IPS DF 19.7 (cell line): Measurements from ENCODE around the gene MATN1.

Experiments
- DNase-seq: peaks from one replicate; pipeline ENCODE4 v3.0.0-alpha.2; 2013; ENCODE audit warnings: low read depth, low spot score

The MATN1 gene

DNA sequence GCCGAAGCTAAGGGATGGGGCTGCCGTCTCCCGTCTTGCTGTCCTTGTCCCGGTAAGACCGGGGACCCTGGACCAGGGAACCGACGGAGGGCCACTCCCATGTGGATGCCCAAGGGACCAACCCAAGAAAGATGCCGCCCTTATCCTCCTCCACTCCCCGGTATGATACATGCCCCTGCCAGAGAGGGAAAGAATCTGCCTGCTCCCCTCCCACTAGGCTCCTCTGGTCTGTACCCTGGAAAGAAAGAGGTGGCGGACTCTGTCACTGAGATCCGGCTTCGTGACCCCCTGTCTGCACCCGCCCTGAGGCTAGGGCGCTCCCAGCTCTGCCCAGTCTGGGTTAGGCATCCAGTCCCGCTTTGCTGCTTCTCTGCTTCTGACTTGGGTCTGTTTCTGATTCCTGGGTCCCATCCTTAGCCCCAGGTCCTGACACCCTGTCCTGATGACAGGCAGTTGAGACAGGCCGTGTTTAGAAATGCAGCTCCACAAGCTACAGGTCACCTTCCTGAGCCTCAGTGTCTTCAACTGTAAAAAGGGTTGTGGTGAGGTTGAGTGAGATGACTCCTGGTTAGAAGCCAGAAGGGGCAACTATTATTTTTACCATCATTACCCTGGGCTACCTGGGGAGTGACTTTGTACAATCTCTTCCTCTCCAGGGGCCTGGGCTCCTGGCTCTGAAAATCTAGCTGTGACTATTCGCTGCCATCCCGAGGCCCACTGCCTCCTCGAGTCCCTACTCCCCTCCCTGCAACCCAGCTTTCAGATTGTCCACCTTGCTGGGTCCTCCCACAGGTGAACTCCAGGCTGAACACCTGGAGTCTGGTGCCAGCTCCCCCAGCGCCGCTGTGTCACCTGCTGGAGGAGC is 3.7 kb downstream of the MATN1 start:
- DNase-seq = no peak

DNA sequence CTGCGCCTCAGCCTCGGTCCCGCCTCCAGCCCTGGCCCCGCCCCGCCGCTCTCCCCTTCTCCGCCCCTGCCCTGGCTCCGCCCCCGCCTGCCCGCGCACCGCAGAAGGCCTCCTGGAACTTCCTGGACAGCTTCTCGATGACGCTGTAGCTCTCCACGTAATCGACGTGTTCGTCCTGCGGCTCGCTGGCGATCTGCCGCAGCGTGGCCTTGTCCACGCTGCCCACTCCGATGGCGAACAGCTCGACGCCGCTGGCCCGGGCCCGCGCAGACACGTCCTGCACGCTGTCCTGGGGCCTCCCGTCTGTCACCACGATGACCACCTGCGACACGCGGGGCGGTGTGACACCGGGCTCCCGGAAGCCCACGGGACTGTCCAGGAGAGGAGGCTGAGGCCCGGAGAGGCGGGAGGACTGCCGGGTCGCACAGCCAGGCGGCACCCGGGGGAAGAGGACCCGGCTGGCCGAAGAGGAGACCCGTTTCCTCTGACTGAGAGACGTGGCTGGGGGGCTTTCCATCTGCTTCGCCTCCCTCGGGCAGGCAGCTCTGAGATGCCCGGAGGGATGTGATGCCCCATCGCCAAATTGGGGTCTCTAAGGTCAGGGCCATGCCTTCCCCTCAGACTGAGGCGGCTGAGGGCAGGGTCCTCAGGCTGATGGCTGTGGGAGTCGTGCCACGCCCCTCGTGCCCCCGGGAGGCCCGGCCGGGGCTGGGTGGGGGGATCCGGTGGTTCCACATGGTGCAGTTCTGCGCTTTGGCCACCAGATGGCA is 4.6 kb downstream of the MATN1 start:
- no peak for DNase-seq

DNA sequence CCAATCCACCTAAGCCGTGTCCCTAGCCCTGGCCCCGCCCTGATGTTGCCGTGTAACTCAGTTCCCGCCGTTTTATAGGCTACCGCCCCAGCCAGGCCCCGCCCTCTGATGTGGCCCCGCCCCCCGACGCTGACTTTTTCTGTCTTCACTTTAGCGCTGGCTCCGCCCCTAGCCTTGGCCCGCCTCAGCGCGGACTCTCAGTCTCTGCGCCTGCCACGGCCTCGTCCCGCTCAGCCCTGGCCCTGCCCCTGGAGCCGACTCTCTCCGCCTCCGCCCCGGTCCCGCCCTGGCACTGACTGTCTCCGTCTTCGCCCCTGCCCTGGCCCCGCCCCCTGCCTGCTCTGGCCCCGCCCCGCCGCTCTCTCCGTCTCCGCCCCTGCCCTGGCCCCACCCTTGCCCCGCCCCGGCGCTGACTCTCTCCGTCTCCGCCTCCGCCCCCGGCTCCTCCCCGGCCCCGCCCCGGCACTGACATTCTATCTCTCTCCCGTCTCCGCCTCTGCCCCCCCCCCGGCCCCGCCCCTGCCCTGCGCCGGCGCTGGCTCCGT is 5.2 kb downstream of the MATN1 start:
- DNase-seq = no peak

DNA sequence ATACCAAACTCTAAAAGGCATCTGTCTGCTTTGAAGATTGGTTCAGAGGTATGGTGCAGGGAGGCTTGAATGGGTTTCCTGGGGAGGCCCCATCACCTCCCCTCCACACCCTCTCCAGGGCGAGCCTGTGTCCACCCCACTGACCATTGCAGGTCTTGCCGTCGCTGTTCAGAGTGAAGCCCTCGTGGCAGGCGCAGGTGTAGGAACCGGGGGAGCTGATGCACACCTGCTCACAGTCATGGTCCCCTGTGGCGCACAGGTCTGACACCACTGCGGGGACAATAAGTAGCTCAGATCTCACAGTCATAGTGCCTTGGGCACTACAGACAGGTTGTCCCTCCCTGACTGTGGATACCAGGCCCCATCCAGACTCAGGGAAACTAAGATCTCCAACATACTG is 6.7 kb downstream of the MATN1 start:
- DNase-seq = no peak

DNA sequence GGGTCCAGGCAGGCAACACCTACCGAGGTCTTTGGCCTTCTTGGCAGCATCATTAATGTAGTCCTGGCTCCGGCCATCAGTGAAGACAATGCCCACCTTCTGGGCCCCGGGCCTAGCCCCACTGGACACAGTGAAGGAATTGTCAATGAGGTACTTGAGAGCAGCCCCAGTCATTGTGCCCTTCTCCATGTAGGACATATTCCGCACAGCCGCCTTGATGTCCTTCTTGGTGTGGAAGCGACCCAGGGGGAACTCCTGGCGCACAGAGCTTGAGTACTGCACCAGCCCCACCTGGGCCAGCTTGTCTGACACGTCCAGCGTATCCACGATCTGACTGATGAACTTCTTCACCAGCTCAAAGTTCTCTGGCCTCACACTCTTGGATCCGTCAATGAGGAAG is 7.5 kb downstream of the MATN1 start:
- DNase-seq = no peak

DNA sequence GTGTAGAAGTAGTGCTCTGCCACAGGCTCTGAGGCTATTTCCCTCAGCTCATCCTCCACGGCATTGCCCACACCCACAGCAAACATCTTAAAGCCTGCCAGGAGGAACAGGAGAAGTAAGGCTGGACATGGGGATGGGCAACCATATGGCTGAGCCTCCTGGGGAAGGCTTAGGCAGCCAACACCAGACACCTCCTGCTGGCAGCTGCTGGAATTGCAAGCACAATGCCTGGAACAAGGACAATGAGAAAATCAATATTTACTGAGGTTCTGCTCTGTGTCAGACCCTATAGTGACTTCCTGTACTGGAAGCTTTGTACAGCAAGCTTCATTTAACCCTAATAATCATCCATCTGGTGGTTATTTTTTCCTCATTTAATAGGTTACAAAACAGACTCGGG is 8.2 kb downstream of the MATN1 start:
- DNase-seq = no peak

DNA sequence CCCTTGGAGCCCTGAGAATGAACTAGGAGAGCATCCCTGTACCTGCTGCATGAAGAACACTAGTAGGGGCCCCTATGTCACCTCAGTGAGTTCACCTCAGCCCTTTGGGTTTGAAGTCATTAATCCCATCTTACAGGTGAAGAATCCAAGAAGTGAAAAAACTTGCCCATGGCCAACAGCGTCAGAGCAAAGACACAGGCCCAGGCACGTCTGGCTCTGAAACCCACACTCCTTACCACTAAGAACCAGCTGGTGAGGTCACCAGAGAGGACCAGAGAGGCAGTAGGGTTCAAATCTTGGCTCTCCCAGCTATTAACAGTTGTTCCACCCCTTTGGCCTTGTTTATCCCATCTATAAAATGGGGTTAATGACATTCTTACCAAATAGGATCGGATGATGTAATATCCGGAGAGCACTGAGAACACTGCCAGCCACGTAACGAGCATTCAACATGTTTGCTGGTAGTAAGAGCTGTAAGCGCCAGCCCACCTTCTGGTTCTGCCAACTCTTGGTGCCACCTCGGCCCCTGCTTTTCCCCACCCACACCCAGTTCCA is 8.8 kb downstream of the MATN1 start:
- no peak for DNase-seq

DNA sequence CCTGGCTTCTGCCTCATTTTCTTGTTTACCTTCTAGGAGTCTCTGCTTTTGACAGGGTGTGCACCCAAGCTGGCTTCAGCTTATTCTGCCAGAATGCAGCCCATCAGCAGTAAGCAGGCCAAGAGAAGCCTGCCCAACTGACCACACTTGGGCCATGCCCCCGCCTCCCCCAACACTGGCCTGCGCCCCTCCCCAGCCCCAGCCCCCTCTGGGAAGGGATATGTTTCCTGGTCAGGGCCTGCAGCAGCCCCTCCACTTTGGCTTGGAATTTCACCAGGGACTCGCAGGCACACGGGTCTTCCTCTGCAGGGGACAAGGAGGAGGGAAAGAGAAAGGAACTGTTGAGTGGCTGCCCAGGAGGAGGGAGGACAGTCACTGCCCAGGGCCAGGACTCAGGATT is 9.4 kb downstream of the MATN1 start:
- no peak for DNase-seq

DNA sequence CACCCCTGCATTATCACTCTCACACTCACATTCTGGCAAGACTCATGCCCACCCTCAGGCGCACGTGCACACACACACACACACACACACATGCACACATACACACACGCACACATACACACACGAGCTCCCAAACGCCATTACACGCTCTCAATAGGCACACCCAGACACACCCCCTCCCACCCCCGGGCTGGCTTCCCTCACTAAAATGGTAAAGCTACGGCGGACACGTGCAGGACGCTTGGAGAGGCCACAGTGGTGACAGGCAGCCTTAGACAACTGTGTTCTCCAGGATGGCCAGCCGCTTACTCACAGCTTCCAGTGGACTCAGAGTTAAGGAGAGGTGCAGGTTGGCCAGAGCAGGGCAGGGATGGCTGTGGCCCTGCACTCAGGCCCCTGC is 10.1 kb downstream of the MATN1 start:
- no peak for DNase-seq

DNA sequence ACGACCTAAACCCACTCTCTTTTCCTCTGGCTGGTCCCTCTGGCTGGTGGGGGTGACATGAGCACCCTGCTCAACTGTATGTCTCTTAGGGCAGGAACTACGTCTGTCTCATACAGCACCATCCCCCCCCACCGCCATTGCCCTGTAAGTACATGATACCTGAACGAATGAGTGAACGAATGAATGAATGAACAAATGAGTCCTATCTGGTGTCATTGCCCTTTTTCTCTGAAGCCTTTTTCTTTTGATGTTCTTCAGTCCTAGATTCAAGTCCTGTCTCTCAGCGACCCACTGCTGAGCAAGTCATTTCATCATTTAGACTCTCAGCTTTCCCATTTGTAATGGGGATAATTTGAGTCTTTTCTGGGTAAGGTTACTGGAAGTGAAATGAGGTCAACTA is 10.8 kb downstream of the MATN1 start:
- no peak for DNase-seq

- no peak for DNase-seq
Observed at GRCh38 chr1:30710407-30710806, 13.0 kb downstream of the MATN1 start.

GRCh38 chr1:30708361-30708728 is 15.0 kb downstream of the MATN1 start:
- no peak for DNase-seq

- DNase-seq = no peak
Observed at GRCh38 chr1:30707412-30708360, 15.7 kb downstream of the MATN1 start.

DNA sequence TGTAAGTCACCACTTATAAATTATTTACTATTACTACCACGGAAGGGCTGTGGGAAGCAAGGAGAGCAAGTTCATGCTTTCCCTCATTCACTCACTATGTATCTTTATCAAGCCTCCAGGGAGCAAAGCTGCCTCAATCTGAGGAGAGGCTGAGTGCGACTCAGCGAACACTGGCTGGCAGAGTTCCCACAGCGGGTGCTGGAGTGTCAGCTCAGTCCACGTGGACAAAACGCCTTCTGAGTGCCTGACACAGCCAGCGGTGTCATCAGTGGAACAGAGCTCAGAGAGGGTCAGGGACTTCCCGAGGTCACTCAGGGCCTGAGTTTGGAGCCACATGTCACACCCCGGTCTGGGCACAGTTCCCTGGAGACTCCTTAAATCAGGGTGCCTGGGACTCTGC is 16.9 kb downstream of the MATN1 start:
- no peak for DNase-seq

DNA sequence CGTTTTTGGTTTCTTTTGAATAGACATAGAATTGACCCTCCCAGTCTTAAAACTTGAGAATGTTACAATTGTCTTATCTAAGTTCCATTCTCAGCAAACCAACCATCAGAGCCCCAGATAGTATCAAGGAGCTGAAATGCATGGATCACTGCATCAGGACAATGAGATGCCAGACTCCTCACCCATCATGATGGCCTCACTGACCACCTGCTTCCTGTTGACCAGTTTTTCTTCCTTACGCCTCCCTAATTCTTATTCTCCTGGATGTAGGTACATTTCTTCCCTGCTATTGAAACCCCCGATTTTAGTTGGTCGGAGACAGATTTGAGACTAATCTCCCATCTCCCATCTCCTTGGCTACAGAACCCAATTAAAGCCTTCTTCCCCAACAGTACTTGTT is 17.7 kb downstream of the MATN1 start:
- no peak for DNase-seq

GRCh38 chr1:30704765-30705509 is 18.4 kb downstream of the MATN1 start:
- no peak for DNase-seq

- DNase-seq = no peak
Observed at GRCh38 chr1:30704271-30704670, 19.1 kb downstream of the MATN1 start.

GRCh38 chr1:30702823-30703222 is 20.6 kb downstream of the MATN1 start:
- no peak for DNase-seq

DNA sequence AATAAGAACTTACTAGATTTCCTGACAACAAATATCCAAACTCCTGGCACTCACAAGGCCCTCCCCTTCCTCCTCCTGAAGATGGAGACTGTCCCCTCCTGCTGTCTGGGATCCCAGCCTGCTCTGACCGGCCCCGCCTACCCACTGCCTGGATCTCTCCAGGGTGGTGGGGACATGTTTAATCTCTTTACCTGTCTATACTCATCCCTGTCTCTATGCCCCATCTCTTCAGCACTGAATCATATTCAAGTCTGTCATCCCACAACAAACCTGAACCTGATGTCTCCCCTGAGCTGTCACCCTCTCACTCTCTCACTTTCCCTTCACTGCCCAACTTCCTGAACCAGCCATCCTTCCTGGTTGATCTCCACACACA is 22.1 kb downstream of the MATN1 start:
- DNase-seq = no peak

GRCh38 chr1:30700528-30701257 is 22.7 kb downstream of the MATN1 start:
- no peak for DNase-seq
